ENCODE data around the gene F2RL2.
"Not testable (repeated sequence)": the region's sequence is repeated elsewhere in the genome, so short reads cannot be mapped to it uniquely, and the experiment has no call there.

Gene F2RL2

DNA sequence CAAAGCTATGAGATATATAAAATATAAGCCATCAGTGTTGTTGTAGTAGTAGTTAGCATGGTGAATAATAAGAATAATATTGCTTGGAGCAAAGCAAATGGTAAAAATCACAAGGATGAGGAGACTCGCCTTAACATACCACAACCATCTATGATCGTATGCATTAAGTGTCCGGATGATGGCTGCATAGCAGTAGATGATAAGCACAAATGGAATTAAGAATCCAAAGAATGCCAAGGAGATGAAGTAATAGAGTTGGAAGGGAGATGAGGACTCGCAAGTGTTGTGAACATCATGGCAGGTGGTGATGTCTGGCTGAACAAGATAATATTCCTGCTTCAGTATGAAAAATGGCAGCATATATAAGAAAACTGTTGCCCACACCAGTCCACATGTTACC lies 5.5 kb downstream of the F2RL2 start:
- DNase-seq: peak; percentile 94

DNA sequence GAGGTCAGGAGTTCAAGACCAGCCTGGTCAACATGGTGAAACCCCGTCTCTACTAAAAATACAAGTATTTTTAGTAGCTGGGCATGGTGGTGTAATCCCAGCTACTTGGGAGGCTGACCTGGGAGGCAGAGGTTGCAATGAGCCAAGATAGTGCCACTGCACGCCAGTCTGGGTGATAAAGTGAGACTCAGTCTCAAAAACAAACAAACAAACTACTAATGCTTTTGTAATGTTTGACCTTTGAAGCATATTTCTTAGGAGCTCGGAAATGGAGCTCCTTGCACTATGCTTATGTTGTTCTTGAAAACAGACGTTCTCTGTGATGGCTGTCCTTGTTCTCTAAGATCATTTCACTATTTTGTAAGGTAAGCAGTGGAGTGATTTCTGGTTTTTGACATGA lies 6.0 kb downstream of the F2RL2 start:
- no peak for DNase-seq

DNA sequence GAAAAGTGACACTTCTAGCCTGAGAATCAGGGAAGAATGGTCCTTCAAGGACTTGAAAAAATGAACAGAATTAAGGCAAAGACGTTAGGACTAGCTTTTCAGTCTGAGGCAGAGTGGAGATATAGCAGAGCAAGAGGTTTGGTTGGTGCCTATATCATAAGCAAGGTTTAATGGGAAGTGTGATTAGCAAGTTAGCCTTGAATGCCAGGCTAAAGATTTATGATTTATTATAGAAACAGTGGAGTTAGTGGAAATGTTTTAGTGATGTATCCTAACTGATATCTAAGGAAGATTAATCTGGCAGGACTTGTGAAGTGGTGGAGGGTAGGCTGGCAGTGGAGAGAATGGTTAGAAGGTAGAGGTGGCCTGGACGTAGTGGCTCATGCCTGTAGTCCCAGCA lies 7.0 kb downstream of the F2RL2 start:
- DNase-seq: no peak

DNA sequence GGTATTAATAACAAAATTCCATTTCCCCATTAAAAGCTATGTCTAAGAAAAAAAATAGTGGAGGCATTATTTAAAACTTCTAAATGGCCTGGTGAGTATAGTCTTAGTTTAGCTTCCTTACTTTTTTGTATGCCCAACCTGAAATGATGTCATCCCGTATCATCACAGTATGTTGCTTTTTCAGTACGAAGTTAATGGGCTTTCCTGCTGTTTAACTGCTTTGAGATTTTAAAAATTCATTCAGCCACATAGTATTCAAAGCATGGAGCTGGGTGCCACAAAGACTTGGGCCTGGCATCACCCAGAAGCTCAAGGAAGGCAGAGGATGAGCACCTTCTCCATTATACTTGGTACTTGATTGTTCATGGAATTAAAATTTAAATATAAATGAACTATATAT lies 7.4 kb downstream of the F2RL2 start:
- peak; percentile 53 for DNase-seq

DNA sequence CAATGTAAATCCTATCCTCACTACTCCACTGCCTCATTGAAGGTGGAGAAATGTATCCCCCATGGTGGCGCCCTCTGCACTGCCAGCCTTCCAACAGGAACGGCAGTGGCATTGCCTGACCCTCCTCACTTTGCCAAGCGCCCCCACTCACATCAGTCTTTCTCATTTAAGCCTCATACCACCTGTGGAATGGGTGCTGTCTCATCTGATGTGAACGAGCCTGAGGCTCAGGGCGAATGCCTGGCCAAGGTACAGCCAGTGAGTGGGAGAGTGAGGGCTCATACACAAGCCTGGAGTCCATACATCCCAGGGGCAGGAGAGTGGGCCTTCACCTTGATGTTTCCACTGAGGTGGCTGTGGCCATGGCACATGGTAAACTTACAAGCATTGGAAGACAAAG lies 10.3 kb downstream of the F2RL2 start:
- no peak for DNase-seq

DNA sequence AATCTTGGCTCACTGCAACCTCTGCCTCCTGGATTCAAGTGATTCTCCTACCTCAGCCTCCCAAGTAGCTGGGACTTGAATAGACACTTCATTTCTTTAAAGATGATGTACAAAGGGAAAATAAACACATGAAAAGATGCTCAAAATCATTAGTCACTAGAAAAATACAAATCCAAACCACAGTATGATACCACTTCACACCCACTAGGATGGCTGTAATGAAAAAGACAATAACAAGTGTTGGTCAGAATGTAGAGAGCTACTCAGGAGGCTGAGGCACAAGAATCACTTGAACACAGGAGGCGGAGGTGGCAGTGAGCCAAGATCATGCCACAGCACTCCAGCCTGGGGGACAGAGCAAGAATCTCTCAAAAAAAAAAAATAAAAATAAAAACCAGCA lies 13.0 kb downstream of the F2RL2 start:
- DNase-seq: no peak

DNA sequence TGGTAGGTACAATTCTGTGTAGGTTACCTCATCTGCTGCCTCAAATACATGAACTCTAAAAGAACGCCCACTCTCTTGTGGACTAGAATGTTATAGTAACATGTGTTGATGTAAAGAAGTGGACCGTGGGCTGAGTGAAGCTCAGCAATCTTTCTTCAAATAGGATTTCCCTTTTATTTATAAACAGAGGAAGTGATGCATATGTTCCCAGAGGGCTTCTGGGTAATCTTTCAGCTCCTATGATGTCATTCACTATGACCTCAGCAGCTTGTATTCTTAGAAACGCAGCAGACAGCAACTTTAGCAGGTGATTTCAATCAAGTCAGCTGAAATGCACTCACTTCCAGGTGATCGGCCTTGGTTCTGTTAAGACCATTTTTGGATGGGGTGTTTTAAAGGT lies 14.4 kb downstream of the F2RL2 start:
- DNase-seq: peak; percentile 70

DNA sequence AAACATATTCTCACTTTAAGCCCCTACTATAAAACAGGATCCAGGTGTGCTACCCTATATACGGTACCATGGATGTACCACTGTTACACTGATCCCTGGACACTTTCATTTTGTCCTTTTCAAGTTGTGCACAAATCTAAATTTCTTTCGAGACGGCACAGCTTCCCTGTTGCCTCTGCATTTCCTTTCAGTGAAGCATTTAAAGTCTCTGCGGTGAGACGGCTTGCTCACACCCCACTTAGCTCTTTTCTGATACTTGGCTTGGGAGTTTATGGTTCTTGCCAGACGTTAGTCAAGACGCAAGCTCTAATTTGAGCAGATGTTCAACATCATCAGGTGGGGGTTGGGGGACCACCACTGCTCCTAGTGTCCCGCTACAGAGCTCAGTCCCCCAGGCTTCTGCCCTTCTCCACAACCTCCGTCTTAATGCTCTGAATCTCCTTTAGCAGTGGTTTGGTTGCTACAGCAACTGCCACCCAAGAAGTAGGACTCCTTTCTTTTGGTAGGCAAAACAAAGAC lies 15.8 kb downstream of the F2RL2 start:
- DNase-seq: peak; percentile 75

DNA sequence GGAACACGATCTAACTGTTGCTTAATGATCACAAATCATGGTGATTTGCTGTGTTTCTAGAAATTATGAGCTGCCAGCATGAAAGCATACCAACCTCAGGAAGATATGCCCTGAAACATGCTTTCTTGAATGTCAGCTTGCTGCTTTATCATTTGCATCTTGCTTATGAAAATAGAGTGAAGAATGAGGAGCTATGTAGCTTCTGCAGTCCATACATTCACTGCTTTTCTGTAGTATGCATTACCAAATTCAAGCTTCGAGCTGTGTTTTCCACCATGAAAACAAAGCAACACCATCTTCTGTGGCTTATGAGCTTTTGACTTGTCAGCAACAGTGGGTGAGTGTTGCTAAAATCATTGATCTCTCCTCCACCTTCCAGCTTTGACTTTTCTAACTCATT lies 16.5 kb downstream of the F2RL2 start:
- no peak for DNase-seq

DNA sequence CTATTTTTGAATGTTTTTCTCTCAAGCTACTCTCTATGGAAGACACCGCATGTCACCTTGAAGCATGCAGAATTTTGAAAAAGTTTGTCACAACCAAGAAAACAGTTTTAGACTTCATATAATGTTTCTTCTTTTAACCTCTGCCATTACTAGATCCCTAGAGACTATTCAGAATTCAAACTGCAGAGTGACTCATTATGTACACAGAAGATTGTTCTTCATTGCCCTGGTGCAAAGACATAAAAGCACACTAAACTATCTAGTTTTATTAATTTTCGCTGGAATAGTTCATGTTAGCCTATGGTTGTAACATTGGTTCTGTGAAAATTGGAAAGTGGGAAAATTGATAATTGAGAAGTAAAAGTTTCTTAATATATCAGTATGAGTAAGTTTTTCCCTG lies 18.4 kb downstream of the F2RL2 start:
- DNase-seq: peak; percentile 74

DNA sequence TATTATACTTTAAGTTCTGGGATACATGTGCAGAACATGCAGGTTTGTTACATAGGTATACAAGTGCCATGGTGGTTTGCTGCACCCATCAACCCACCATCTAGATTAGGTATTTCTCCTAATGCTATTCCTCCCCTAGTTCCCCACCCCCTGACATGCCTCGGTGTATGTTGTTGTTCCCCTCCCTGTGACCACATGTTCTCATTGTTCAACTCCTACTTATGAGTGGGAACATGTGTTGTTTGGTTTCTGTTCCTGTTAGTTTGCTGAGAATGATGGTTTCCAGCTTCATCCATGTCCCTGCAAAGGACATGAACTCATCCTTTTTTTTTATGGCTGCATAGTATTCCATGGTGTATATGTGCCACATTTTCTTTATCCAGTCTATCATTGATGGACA lies 19.2 kb downstream of the F2RL2 start:
- not testable (repeated sequence) for DNase-seq

DNA sequence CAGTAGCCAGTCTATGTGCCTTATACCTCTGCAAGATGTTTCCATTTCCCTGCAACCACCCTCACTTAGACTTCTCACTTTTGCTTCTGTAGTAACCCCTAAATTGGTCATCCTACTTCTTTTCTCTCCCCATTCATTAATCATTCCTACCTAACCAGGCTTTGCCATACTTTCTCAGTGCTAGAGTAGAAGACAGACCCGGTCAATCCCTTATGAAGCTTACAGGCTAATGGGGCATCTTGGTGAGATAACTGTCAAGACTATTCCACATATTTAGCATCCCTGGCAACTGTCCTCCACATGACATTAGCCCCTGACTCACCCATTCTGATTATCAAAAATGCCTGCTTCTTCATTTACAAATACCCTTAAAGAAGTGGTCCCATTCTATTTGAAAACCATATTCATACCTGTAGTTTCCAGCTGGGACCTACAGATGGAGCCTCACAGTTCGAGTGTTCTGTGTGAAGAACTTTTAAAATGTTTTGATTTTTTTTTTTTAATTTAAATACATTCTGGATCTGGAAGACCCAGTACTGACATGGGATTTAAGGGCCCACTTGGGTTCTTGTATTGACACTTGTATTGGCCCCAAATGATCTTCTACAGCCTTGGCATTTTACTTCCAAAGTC lies 21.0 kb downstream of the F2RL2 start:
- no peak for DNase-seq

DNA sequence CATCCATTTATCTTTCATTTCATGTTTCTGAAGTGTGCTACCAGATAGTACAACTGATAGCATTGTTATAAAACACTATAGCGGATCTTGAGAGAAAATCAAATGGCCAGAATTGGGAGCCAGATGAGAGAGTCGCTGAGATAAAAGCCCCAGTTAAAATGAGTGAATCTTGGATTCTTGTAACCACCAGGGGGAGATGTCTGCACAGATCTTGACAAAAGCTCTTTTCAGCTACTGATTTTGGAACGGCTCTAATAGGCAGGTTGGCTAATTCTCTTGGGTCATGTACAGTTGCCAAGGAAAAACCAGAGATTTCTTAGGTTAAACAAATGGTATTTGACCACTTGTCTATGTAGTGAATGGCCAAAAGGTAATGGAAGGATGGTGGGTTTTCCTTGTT lies 21.7 kb downstream of the F2RL2 start:
- peak; percentile 72 for DNase-seq

DNA sequence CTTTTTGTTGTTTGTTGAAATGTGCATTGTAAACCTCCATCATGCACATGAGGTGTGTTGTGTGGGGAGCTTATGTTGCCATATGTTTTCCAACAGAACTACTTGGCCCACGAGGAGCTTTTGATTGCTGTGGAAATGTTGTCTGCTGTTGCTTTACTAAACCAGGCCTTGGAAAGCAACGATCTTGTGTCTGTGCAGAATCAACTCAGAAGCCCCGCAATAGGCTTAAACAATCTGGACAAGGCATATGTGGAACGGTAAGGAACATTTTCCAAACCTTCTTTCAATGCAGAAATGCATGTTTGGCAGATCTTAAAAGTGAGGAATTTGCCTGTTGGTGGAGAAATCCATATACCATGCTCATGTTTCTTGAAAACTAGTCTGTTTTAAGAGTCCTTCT lies 22.5 kb downstream of the F2RL2 start:
- no peak for DNase-seq

DNA sequence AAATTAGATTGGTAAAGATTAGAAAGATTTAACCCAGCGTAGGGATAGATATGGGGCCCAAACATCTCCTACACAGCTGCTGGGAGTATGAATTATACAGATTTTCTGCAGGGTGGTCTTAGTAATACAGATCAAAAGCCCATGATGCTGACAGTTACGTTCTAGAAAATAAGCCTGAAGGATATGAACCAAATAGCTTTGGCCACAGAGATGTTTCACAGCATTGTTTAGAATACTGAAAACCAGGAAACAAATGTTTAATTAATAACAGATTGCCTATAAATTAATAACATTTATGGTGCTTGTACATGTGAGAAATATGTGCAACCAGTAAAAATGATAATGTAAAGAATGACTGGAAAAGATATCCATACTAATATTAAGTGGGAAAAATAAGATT lies 24.7 kb downstream of the F2RL2 start:
- no peak for DNase-seq

DNA sequence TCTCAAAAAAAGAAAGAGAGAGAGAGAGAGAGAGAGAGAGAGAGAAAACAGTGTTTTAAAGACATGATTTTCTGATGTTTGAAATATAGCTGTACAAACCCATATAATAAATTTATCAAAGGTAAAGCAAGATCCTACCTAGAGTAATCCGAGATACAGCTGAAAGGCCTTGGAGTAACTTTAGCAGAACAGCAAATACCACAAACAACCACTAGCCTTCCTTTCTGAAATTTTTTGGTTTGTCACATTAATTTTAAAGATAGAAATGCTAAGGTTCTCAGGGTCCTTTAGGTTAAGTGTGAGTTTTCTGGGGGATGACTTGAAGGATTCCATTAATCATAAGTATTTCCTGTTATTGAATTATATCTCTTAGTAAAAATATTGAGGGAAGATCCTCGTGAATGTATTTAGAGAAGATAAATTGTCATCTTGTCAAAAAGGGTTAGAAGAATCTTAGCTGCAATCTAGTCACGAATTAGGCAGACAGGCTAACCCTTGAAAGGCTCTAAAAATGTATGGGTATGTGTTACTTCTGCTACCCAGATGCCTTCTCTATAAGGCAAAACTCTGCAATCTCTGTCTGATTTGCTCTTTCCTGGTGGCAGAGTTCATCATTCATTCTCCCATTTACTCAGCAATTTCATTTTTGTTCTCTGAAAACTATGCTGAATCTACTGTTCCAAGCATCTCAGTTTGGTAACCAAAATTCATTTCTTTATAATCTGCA lies 27.3 kb downstream of the F2RL2 start:
- no peak for DNase-seq

DNA sequence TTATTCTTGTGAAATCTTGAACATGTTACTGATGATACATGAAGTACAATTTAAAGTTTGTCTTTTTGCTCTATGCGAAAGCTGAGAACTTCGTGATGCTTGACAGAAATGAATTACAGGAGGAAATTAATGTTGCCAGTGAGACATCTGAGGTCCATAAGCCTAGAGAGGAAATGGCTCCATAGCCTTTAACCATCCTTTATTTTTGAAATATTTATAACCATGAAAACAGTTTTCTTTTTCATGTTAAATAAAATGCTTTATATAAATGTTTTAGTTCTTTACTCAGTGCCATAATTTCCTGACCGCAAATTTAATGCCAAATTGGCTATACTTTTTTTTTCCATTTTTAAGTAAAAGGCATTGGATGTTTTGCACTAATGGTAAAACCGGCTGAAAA lies 29.1 kb downstream of the F2RL2 start:
- DNase-seq: no peak

DNA sequence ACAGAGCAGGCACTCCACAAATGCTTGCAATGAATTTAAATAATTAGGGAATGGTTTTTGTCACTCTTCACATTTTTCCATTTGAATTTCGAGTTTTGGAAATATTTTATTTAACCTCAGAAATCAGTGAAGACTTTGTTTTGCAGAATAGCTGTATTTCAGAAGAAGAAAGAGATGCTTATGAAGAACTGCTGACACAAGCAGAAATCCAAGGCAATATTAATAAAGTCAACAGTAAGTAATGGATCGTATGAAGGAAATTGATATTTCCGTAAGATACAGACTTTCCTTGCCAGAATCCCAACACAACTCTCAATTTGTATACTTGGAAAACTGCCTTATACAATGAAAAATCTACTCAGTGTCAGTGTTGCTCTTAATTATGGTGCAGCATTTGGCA lies 30.5 kb downstream of the F2RL2 start:
- DNase-seq: no peak

DNA sequence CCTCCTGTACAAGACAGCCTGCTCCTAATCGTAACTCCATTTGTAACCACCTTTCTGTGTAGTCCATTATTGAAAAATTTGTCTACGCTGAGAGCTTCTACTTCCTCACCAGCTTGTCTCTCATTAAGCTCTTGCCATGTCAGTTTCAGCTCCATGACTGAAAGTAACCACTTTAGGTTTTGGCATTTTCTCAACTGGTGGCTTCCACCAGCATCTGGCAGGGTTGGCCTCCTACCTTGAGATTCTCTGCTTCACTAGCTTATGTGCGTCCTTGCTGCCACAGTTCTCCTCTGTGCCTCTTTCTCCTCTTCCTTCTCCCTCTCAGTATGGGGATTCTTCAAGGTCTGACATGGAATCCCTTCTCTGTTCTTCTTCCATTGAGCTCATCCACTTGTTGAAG lies 31.8 kb downstream of the F2RL2 start:
- no peak for DNase-seq

DNA sequence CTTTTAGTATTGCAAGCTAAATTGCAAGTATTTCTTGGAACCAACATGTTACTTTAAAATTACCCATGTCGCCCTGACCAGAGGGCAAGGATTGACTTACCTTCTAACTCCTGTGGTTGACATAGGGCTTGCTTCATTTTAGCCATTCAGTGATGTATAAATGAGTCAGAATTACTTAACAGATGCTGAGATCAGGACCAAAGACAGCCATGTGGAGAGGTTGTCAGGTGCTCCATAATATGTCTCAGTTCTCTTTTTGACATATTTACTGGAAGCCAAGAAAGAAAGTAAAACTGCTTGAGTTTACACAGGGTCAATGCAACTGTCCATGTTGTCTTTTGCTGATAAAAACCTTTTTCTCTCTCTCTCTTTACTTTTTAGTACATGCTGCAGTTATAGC lies 33.2 kb downstream of the F2RL2 start:
- no peak for DNase-seq

DNA sequence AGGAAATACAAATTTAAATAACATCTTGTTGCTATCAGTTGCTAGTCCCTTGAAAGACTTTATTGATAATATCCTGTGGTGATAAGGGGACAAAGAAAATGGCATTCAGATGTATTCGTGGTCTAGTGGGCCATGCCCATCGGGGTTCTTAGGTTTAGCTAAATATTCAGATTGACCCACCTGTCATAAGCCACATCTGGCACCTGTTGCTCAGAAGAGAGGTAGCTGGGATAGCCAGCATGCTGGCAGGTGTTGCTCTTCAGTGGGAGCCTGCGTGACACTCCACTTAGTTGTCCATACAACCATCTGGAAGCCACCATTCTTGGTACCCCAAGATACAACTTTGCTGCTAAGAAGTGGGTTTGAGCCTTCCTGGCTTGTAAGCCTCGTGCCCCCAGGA lies 36.7 kb downstream of the F2RL2 start:
- no peak for DNase-seq

DNA sequence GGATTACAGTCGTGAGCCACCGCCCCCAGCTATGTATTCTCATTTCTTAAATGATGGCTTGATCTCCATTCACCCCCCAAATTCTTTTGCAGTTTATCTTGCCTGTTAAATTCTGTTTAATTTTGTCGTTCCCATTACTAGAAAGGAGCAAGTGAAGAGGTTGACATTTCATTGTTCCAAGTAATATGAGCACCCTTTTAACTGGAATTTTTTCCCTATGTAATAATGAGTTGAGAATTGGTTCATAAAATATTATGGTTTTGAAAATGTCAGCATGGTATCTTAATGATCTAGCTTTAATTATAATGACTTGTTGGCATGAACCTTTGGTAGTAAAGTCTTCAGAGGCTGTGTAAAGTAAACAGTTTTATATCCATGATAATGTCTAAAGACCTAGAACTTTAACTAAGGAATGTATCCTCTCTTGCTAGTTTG lies 37.4 kb downstream of the F2RL2 start:
- DNase-seq: no peak

DNA sequence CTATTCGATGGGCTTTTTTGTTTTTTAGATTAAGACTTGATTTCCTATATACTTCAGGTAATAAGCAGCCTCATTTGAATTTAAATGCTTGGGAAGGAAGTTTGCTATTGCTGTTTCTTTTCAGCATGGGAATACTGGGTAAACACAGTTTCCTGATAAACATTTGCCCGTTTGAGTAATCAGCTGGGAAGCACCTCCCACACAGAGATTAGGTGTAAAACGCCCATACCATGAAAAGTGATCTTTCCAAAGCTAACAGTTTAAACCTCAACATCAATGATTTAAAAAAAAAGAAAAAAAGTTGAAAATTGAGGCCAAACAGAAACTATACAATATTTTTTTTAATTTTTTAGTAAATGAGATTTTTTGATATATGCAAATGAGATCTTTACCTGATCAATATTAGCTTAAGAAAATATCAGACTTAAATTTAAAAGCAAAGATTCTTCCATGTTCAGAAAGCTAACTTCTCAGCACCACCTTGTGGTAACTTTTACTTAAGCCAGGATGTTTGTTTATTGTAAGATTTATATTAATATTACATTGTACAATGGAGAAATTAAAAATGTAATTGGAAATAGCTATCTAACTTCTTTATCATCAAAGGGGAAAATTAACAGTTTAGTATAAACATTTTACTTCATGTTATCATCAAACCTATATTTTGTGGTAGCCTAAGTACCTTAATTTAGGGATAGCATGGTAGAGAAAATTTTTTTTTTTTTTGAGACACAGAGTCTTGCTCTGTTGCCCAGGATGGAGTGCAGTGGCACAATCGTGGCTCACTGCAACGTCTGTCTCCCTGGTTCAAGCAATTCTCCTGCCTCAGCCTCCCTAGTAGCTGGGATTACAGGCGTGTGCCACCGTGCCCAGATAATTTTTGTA lies 39.8 kb downstream of the F2RL2 start:
- no peak for DNase-seq

All from fibroblast of skin of right biceps (primary cell).